SK-N-MC (cell line): ENCODE data around the gene SNX1.

ENCODE experiments used
- EZH2 ChIP-seq: fragments of 200-600 bp; sonication (generic); IDR thresholded peaks from one replicate; pipeline ENCODE4 v1.6.1; 2017; ENCODE audit warnings: antibody characterized with exemption
- POLR2AphosphoS5 ChIP-seq: IDR thresholded peaks from 2 replicates; pipeline ENCODE4 v1.6.1; 2012; ENCODE audit warnings: mild to moderate bottlenecking, low read depth, low read length, borderline replicate concordance

- no peak for TF ChIP-seq EZH2
- no peak for TF ChIP-seq POLR2AphosphoS5
These were observed 84.5 kb downstream of the SNX1 start for GRCh38 chr15:64180235-64180824.
